Body of pancreas (tissue), 4 donors: Measurements from ENCODE around the gene DENND4A. TPM values are rescaled to one million over a fixed set of nuclear protein-coding genes. Genes with fewer than 3 reads are reported as not detected.
A peak's percentile ranks its signal among the peaks of the same experiment; 100 is the strongest.

Source experiments
- ATAC-seq: fragments of 150-250 bp; one replicate; pipeline ENCODE4 v1.9.1; 2016
- DNase-seq, 4 donors: peaks; one replicate each; pipeline ENCODE4 v3.0.0-alpha.2; 2019
- H3K27ac ChIP-seq, 4 donors: fragments of 200-600 bp; sonication (generic); 1 replicate in 3 of 4; 2 replicates in 1 of 4; pipeline versions ENCODE4 v1.5.1 to v1.6.1; 2016 to 2019; ENCODE audit warnings: mild to moderate bottlenecking in 1 of 4, mixed read lengths in 1 of 4, moderate library complexity in 1 of 4
- H3K27me3 ChIP-seq, 2 donors: fragments of 200-600 bp; sonication (generic); one replicate each; pipeline ENCODE4 v1.6.0; 2016; ENCODE audit warnings: mild to moderate bottlenecking in 1 of 2
- H3K36me3 ChIP-seq, 2 donors: fragments of 200-600 bp; sonication (generic); replicated peaks in 1 of 2; 2 replicates each; pipeline ENCODE4 v1.5.1; 2016; ENCODE audit warnings: low read depth in 2 of 2; ENCODE audit not compliant: insufficient read depth in 1 of 2
- H3K4me1 ChIP-seq: fragments of 200-600 bp; sonication (generic); one replicate; pipeline ENCODE4 v1.6.0; 2016
- H3K4me3 ChIP-seq, 2 donors: fragments of 200-600 bp; sonication (generic); 1 replicate in 1 of 2; 2 replicates in 1 of 2; pipeline ENCODE4 v1.5.1; 2016 to 2019
- H3K9me3 ChIP-seq, 3 donors: fragments of 200-600 bp; sonication (generic); 1 replicate in 2 of 3; 2 replicates in 1 of 3; pipeline ENCODE4 v1.5.1; 2016
- POLR2A ChIP-seq, 3 donors: fragments of 450-650 bp; IDR thresholded peaks; one replicate each; pipeline ENCODE4 v1.6.1; 2016; ENCODE audit warnings: antibody characterized with exemption in 3 of 3, mild to moderate bottlenecking in 2 of 3
- WGBS, 2 donors: methylation state at CpG; one replicate each; pipeline ENCODE4 v1.1.5; 2017; 5-methylcytosine and 5-hydroxymethylcytosine counted together
- intact Hi-C: fragments of 100-400 bp; cut with DNase I; formaldehyde crosslinking; loops from one replicate; pipeline ENCODE4 v1.15.1; 2023
- total RNA-seq, 2 donors: library from RNA; depleted of rRNA; stranded (reverse); fragments of >200 nt; gene quantifications; one replicate each; pipeline ENCODE4 v1.1.0, GENCODE V29; 2016
- TF ChIP-seq, protein P1 (sequence below), 7 experiments: fragments of 450-650 bp in 4 of 7; fragments of 200-600 bp in 3 of 7; sonication (generic) in 3 of 7; IDR thresholded peaks; one replicate each; pipeline ENCODE4 v1.5.1; 2016 to 2019; ENCODE audit warnings: antibody characterized with exemption in 7 of 7

The DENND4A gene
- total RNA-seq, 2 donors from 2014 or later = 45.7 to 59.3 TPM

DNA sequence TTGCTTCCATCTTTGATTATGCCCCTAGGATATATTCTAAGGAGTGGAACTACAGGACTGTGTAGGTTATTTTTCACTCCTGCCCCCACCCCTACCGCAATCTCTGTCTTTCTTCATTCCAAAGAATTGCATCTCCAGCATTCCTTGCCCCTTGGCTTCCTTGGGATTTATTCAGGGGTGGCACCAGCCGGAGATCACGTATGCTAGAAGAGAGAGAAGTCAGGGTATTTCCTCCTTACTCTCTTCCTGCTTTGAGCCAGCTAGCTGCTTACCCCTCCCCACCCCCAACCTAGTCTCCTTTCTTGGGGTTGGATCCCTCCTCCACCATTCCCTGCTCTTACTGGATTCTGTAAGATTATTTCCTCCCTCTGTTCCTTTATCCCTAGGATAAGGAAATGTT, 35.0 kb upstream of the DENND4A start:
- intact Hi-C loops = no loop called here
- ATAC-seq = no peak
- no peak for DNase-seq
- Histone ChIP-seq H3K9me3 (no peaks in the 10 kb centered on the region), H3K36me3 (no peaks in the 10 kb centered on the region), H3K27me3 (no peaks in the 10 kb centered on the region), H3K27ac (no peak overlapping the region), H3K4me3 (no peak overlapping the region), H3K4me1 (peaks cover 30% of the 10 kb centered on the region)
- no peak for TF ChIP-seq POLR2A (IDR thresholded peaks at IDR 0.05)
- TF ChIP-seq, protein P1, sequence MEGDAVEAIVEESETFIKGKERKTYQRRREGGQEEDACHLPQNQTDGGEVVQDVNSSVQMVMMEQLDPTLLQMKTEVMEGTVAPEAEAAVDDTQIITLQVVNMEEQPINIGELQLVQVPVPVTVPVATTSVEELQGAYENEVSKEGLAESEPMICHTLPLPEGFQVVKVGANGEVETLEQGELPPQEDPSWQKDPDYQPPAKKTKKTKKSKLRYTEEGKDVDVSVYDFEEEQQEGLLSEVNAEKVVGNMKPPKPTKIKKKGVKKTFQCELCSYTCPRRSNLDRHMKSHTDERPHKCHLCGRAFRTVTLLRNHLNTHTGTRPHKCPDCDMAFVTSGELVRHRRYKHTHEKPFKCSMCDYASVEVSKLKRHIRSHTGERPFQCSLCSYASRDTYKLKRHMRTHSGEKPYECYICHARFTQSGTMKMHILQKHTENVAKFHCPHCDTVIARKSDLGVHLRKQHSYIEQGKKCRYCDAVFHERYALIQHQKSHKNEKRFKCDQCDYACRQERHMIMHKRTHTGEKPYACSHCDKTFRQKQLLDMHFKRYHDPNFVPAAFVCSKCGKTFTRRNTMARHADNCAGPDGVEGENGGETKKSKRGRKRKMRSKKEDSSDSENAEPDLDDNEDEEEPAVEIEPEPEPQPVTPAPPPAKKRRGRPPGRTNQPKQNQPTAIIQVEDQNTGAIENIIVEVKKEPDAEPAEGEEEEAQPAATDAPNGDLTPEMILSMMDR (IDR thresholded peaks at IDR 0.05) = no peak
- 85 to 92% methylated on average over 3 of the region's 3 CpGs for WGBS, 2 donors

DNA sequence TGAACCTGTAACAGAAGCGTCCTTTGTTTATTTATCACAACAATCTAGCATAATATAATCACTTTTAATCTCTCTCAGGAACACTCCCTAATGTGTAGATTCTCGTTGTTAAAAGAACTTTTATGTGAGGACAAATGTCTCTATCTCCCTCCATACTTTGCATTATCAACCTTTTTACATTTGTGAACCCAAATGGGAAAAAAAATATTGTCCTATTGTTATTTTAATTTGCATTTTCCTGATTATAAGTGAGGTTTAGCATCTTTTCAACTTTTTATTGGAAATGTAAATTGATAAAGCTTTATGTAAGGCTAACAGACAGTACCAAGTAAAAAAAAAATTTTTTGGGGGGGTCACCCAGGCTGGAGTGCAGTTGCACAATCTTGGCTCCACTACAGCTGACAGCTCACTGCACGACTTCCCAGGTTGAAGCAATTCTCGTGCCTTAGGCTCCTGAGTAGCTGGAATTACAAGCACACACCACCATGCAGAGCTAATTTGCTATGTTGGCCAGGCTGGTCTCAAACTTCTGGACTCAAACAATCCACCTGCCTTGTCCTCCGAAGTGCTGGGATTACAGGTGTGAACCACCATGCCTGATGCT, 33.0 kb upstream of the DENND4A start:
- intact Hi-C loops = no loop called here
- no peaks in the 10 kb centered on the region for H3K9me3 ChIP-seq
- DNase-seq (peak in 3 of 4 donors; percentile 33 to 46 (median 37)), ATAC-seq (peak; percentile 51)
- peaks cover 22% of the 10 kb centered on the region for H3K4me1 ChIP-seq
- 49 to 54% methylated on average over 5 of the region's 5 CpGs for WGBS, 2 donors
- no peaks in the 10 kb centered on the region for H3K27me3 ChIP-seq
- no peak for TF ChIP-seq POLR2A (IDR thresholded peaks at IDR 0.05)
- TF ChIP-seq, protein P1 (IDR thresholded peaks at IDR 0.05) = no peak
- no peak overlapping the region for H3K27ac ChIP-seq
- H3K4me3 ChIP-seq = no peak overlapping the region
- H3K36me3 ChIP-seq = no peaks in the 10 kb centered on the region

DNA sequence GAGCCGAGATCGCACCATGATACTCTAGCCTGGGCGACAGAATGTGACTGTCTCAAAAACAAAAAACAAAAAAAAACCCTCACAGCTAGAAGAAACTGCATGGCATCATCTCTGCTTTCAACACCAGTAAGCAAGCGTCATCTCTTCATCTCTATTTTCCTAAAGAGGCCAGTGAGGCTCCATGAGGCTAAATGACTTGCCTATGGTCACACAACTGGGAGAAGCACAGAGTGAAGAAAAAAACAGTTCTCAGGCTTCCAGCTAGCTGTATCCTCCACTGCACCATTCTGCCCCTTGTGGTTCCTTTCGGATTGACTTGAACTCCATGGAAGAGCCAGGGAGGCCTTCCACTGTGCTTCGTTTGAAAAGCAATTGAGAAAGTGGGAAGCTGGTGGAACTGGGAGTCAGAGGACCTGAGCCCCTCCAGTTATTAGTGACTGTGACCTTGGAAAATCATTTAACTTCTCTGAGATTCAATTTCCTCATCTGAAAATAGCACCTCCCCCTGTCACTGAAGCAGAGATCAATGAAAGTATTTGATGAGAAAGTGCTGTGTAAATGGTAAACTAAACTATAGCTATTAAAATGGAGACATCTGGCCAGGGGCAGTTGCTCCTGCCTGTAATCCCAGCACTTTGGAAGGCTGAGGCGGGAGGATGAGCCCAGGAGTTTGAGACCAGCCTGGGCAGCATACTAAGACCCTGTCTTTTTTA, 32.1 kb upstream of the DENND4A start:
- Histone ChIP-seq H3K36me3 (no peaks in the 10 kb centered on the region), H3K4me1 (peaks cover 18% of the 10 kb centered on the region), H3K27ac (peak overlapping the region in 1 of 4 donors; percentile 6), H3K27me3 (no peaks in the 10 kb centered on the region), H3K9me3 (no peaks in the 10 kb centered on the region), H3K4me3 (no peak overlapping the region)
- DNase-seq = peak; percentile 72 to 80 (median 76)
- peak; percentile 94 for ATAC-seq
- WGBS, 2 donors = 62 to 63% methylated on average over 7 of the region's 7 CpGs
- intact Hi-C loops = no loop called here
- TF ChIP-seq, protein P1 (IDR thresholded peaks at IDR 0.05) = peak; percentile 43 to 71 (median 67)
- TF ChIP-seq POLR2A (IDR thresholded peaks at IDR 0.05) = no peak

DNA sequence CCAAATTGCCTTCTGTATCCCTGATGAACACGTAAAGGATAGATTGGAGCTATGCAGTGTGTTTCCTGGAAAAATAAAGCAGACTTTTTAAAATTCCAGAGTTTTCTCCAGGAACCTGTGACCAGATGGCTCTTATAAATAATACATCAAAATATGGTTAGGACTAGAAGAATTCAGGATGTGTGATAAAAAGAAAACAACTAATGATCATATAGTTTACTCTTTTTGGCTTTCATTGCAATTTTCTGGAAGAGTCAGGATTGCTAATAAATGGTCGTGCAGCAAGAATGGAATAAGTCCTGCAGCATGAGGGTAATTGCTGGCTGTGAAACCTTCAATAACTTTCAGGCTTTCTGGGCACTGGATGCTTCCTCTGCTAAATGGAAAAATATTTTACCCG, 30.2 kb upstream of the DENND4A start:
- Histone ChIP-seq H3K4me1 (peaks cover 13% of the 10 kb centered on the region), H3K4me3 (no peak overlapping the region), H3K9me3 (no peaks in the 10 kb centered on the region), H3K27ac (no peak overlapping the region), H3K36me3 (no peaks in the 10 kb centered on the region), H3K27me3 (no peaks in the 10 kb centered on the region)
- 84 to 89% methylated on average over 3 of the region's 3 CpGs for WGBS, 2 donors
- DNase-seq (no peak), ATAC-seq (no peak)
- TF ChIP-seq, protein P1 (IDR thresholded peaks at IDR 0.05) = no peak
- no peak for TF ChIP-seq POLR2A (IDR thresholded peaks at IDR 0.05)
- intact Hi-C loops = no loop called here
